Measurements from ENCODE around the gene P4HA1.

P4HA1 gene

DNA sequence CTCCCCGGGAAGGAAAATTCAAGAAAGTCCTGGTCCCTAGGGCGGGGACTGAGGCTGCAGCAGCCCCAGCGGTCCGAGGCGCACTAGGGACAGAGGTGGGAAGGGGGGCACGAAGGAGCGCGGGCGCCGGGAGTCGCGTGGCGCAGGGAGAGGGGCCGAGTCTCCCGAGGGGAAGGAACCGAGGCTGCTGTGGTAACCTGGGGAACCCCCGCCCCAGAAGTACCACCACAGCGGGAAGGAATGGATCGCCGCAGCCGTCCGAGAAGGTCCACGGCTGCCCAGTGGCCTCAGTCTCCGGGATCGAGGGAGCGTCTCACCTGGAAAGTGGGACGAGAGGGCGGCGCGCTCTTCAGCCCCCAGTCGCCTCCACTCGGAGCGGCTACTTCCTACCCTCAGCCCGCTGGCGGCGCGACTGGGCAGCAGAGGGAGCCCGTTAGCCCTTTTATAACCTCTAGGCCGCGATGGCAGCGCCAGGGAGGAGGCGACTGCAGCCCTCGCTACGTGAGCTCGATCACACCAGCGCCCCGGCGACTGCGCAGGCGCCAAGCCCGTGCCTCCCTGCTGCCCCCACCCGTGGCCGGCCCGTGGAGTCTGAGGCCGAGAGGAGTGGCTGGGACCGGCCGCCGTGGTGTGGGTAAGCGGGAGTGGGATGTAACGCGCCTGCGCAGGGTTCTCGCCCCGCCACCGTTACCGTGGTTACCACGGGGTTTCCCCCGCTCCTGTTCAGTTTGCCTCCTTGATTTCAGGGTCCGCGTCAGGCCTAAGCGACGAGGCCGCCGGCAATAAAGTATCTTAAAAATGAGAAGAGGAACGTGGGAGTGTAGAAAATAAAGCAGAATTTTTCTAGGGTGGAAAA is at the start of gene P4HA1:
Gene P4HA1, minus strand, starts transcription at position 418 of the 856 bp plus-strand sequence. CDS start 21,983 bp downstream, outside the sequence.
- CTCF ChIA-PET = interaction anchor here (0.5 to 1.5 kb wide), 8 partner anchors 35 to 96 kb away, joined by 3 to 6 read pairs (median 3); no protein-coding TSS in a partner anchor
- DNase-seq (ENCODE audit: low spot score) = peak; percentile 95
- H3K27ac ChIP-seq = peak within 1 kb of the TSS; percentile 91
- TF ChIP-seq, protein P1, sequence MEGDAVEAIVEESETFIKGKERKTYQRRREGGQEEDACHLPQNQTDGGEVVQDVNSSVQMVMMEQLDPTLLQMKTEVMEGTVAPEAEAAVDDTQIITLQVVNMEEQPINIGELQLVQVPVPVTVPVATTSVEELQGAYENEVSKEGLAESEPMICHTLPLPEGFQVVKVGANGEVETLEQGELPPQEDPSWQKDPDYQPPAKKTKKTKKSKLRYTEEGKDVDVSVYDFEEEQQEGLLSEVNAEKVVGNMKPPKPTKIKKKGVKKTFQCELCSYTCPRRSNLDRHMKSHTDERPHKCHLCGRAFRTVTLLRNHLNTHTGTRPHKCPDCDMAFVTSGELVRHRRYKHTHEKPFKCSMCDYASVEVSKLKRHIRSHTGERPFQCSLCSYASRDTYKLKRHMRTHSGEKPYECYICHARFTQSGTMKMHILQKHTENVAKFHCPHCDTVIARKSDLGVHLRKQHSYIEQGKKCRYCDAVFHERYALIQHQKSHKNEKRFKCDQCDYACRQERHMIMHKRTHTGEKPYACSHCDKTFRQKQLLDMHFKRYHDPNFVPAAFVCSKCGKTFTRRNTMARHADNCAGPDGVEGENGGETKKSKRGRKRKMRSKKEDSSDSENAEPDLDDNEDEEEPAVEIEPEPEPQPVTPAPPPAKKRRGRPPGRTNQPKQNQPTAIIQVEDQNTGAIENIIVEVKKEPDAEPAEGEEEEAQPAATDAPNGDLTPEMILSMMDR (conservative IDR thresholded peaks at IDR 0.05; ENCODE audit: low read depth) = peak; percentile 78
- POLR2A ChIA-PET (ENCODE audit: low non-redundant PET) = interaction anchor here (0.6 to 1.1 kb wide), 5 partner anchors 14 to 741 kb away, joined by 3 to 4 read pairs (median 3); no protein-coding TSS in a partner anchor

DNA sequence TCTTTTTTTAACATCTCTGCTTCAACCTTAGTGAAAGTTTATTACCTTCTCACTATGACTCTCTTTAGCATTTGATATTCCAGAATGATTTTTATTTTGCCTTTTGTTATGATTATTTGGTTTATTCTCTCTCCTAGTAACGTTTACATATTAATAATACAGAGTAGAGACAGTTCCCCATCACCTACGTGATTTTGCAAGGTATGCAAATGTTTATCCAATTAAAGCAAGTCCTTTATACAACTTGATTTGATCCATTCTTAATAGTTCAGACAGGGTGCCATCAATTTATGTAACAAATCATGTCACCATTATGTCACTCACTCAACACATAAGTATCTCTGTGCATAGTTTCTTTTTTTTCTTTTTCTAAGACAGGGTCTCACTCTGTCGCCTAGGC is 44.9 kb upstream of the P4HA1 start:
- H3K27ac ChIP-seq = no peak overlapping the region
- no peak for DNase-seq (ENCODE audit: low spot score)
- ChIA-PET CTCF (no interaction called here), POLR2A (ENCODE audit: low non-redundant PET) (no interaction called here)
- TF ChIP-seq, protein P1 (conservative IDR thresholded peaks at IDR 0.05; ENCODE audit: low read depth) = no peak

DNA sequence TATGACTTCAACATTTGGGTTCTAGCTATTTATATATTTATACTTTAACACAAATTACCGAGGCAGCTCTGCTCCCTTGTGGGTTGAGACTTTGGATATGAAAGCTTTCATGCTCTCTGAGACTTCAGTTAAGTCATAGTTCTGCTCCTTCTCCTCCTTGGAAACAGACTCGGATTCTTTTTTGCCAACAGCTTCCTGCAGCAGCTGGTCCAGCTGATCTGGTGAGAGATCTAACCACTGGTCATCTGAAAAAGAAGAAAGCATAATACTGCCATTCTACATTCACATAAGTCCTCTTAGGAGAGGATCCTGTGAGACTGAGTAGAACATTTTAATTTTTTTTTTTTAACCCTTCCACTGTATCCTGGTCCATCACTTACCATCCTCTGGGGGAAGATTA is 42.6 kb upstream of the P4HA1 start:
- no peak overlapping the region for H3K27ac ChIP-seq
- no peak for DNase-seq (ENCODE audit: low spot score)
- ChIA-PET CTCF (interaction anchor here (0.6 to 0.9 kb wide), 2 partner anchors 44 to 446 kb away, joined by 4 to 5 read pairs; no protein-coding TSS in a partner anchor), POLR2A (ENCODE audit: low non-redundant PET) (interaction anchor here (0.7 kb wide), 1 partner anchor 28 kb away, joined by 3 read pairs; no protein-coding TSS in a partner anchor)
- TF ChIP-seq, protein P1 (conservative IDR thresholded peaks at IDR 0.05; ENCODE audit: low read depth) = no peak

DNA sequence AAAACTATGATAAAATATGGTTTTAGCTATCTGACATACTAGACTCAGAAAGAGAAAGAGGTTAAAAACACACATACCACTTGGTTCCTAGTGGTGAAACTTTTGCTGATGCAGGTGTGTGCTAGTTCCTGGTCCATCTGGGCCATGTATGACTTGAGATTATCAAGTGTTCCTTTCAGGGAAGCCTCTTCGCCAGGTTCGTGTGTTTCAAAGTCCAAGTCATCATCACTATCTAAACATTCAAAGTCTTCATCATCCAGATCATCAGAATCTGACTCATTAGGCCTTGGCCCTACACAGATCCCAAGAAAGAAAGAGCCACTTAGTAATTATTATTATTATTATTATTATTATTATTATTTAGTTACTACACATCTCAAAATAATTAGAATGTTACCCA is 40.0 kb upstream of the P4HA1 start:
- no peak for DNase-seq (ENCODE audit: low spot score)
- TF ChIP-seq, protein P1 (conservative IDR thresholded peaks at IDR 0.05; ENCODE audit: low read depth) = no peak
- H3K27ac ChIP-seq = no peak overlapping the region
- ChIA-PET POLR2A (ENCODE audit: low non-redundant PET) (no interaction called here), CTCF (interaction anchor here (0.6 to 1.6 kb wide), 3 partner anchors 22 to 860 kb away, joined by 3 to 7 read pairs (median 3); no protein-coding TSS in a partner anchor)

DNA sequence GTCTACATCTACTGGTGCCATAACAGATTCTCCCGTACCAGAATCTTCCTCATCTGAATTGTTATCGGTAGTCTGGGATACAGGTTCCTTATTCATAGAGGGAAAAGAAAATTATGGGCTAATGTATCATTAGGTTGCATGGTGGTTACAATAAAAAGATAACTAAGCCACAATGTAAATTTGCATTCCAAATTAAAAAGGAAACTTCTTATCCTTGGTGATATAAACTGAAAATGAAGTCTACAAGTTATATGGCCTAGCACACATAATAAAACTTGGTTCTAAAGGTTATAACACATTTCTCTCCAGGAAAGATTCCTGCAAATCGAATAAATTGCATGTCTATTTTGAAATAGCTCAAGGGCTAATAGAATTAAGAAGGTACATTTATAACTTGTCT is 38.1 kb upstream of the P4HA1 start:
- POLR2A ChIA-PET (ENCODE audit: low non-redundant PET) = no interaction called here
- DNase-seq (ENCODE audit: low spot score) = no peak
- TF ChIP-seq, protein P1 (conservative IDR thresholded peaks at IDR 0.05; ENCODE audit: low read depth) = no peak
- CTCF ChIA-PET = no interaction called here
- no peak overlapping the region for H3K27ac ChIP-seq

DNA sequence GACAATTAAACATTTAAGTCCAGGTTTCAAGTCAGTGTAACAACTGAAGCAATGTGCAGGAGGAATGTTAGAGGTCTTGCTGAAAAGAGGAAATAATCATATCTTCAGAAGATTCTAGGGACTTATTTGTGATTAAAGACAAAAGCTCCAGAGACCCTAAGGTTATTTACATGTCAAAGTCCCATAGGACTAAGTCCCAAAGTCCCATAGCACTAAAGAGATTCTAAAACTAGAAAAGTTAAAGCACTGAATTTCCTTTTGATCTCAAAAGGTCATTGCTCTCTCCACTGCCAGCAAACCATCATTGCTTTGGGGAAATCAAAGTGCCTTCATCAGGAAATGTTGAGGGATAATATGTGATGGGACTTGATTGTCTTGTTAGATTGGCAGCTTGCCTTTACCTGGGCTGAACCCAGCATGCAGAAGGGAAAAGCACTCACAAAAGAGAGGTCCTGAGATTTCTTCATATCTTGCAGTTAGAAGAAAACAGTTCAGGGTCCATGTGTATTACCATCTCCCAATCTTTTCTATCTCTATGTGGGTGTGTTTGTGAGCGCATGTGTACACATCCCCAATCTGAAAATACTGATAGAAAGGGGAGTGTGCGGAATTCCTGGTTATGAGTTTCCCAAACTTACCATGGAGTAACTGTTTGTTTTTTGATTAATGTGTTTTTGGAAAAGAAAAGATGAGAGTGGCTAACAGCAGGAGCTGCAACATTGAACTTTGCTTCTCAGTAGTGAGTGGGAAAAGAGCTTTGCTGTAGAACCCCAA is 35.4 kb upstream of the P4HA1 start:
- no peak for DNase-seq (ENCODE audit: low spot score)
- ChIA-PET POLR2A (ENCODE audit: low non-redundant PET) (interaction anchor here (0.6 kb wide), 1 partner anchor 37 kb away, joined by 5 read pairs; no protein-coding TSS in a partner anchor), CTCF (interaction anchor here (0.6 to 1.0 kb wide), 3 partner anchors 13 to 168 kb away, joined by 3 read pairs; partner anchors contain the start of gene P4HA1)
- TF ChIP-seq, protein P1 (conservative IDR thresholded peaks at IDR 0.05; ENCODE audit: low read depth) = no peak
- H3K27ac ChIP-seq = no peak overlapping the region

Measured in RWPE1 (cell line).